ENCODE results near the gene ACTR6. TPM values are rescaled to one million over a fixed set of nuclear protein-coding genes. Genes with fewer than 3 reads are reported as not detected.
A peak's percentile ranks its signal among the peaks of the same experiment; 100 is the strongest.

The ACTR6 gene
- total and polyA plus RNA-seq, 9 of the 15 experiments (the other 6 are each of a cell fraction or from before 2014, with no cell fraction given) = 26.1 to 109 (median 70.9) TPM

DNA sequence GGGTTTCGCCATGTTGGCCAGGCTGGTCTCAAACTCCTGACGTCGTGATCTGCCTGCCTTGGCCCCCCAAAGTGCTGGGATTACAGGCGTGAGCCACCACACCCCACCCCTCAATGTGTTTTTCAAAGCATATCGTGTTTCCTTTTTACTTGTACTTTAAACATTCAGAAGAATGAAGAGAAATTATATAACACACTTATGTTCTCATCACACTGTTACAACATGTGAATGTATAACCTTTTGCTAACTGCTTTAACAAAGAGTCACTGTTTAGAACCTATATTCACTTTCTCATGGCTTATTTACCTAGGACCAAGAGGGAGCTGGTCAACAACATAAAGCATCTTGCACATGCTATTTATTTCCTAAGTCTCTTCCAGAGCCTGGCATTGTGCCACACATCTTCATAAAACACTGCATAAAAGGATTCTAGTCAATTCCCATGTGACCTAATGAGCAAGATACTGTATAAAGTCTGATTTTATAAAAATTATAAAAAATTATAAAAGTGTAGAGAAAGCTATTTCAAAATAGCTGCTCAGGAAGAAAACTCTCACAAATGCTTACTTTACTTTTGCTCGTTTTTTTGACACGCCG is 16.0 kb upstream of the ACTR6 start:
- CTCF ChIA-PET (ENCODE audit: low intra/inter-chr PET ratio) = no interaction called here
- no peak for DNase-seq (ENCODE audit: extremely low read depth in 1 of 4, low spot score in 3 of 4)
- Histone ChIP-seq H3K4me3 (no peak overlapping the region), H3K79me2 (ENCODE audit: control insufficient read depth, insufficient read depth, low read length) (no peaks in the 10 kb centered on the region), H2AFZ (ENCODE audit: low read depth, low read length) (no peak overlapping the region), H3K36me3 (ENCODE audit: control insufficient read depth, insufficient read depth, low read length) (peaks cover 3% of the 10 kb centered on the region; the same call in 1 of the 3 replicates), H3K4me2 (ENCODE audit: insufficient read depth, low read length) (no peak overlapping the region), H3K27me3 (ENCODE audit: control insufficient read depth in 2 of 2, insufficient read depth in 2 of 2, low read length in 2 of 2) (no peaks in the 10 kb centered on the region; a peak in 1 of 5 replicates), H4K20me1 (replicated peaks; ENCODE audit: control insufficient read depth, insufficient read depth, low read length) (no peaks in the 10 kb centered on the region), H3K9me3 (replicated peaks; ENCODE audit: control insufficient read depth, insufficient read depth, low read depth, low read length) (no peaks in the 10 kb centered on the region), H3K4me1 (replicated peaks in 1 of 2; ENCODE audit: control insufficient read depth in 2 of 2, insufficient read depth in 2 of 2, low read length in 2 of 2) (no peaks in the 10 kb centered on the region), H3K9me1 (ENCODE audit: control insufficient read depth, insufficient read depth, low read length) (no peaks in the 10 kb centered on the region), H3K27ac (ENCODE audit: extremely low read depth, low read depth, low read length) (no peak overlapping the region), H3K9ac (ENCODE audit: insufficient read depth in 1 of 2, low read depth in 2 of 2, low read length in 2 of 2) (no peak overlapping the region)
- 66% methylated on average over 8 of the region's 8 CpGs for WGBS (ENCODE audit: insufficient coverage, low coverage, missing lambda C conversion rate)
- no peak for FAIRE-seq
- in situ Hi-C loops (cut with MboI) (no loop called here), intact Hi-C loops (cut with micrococcal nuclease) (no loop called here)
- no TSS peak for BruUV-seq (replicated peaks)
- POLR2A ChIA-PET = no interaction called here
- TF ChIP-seq ZFPM2 (CRISPR knock-in tag; IDR thresholded peaks at IDR 0.05) = no peak
- no peak for ATAC-seq

DNA sequence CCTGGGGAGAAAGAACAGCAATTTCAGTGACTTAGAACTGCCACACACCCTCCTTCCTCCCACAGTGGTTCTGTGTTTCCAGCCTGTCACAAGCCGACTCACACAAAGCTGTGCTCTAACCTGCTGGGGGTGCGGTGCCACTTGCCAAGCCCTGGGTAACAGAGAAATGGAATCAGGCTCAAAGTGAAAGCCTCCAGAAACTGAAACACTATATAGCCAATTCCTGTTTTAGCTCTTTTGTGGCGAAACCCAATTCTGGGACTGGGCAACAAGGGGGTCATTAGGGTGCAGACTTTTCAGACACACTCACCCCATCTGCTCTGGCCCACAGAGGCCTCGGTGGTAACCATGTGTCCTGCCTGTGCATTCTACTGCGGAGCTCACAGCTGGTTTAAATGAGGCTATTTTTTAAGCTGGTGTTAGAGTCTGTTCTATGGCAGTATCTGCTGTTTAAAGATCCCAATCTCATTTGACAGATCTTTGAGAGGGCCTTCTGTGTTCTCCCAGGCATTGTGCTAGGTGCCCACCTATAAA is 15.2 kb upstream of the ACTR6 start:
- H3K27me3 ChIP-seq (ENCODE audit: control insufficient read depth in 2 of 2, insufficient read depth in 2 of 2, low read length in 2 of 2) = no peaks in the 10 kb centered on the region; a peak in 1 of 5 replicates
- H3K79me2 ChIP-seq (ENCODE audit: control insufficient read depth, insufficient read depth, low read length) = no peaks in the 10 kb centered on the region
- peak; percentile 48 for FAIRE-seq
- H3K9me1 ChIP-seq (ENCODE audit: control insufficient read depth, insufficient read depth, low read length) = no peaks in the 10 kb centered on the region
- H3K36me3 ChIP-seq (ENCODE audit: control insufficient read depth, insufficient read depth, low read length) = peaks cover 3% of the 10 kb centered on the region; the same call in 1 of the 3 replicates
- CTCF ChIA-PET (ENCODE audit: low intra/inter-chr PET ratio) = no interaction called here
- H3K4me1 ChIP-seq (replicated peaks in 1 of 2; ENCODE audit: control insufficient read depth in 2 of 2, insufficient read depth in 2 of 2, low read length in 2 of 2) = no peaks in the 10 kb centered on the region; a peak in 1 of 5 replicates
- no peak overlapping the region for H3K4me2 ChIP-seq (ENCODE audit: insufficient read depth, low read length)
- no peak overlapping the region for H2AFZ ChIP-seq (ENCODE audit: low read depth, low read length)
- H3K27ac ChIP-seq (ENCODE audit: extremely low read depth, low read depth, low read length) = no peak overlapping the region
- no peaks in the 10 kb centered on the region for H3K9me3 ChIP-seq (replicated peaks; ENCODE audit: control insufficient read depth, insufficient read depth, low read depth, low read length)
- in situ Hi-C loops (cut with MboI) = no loop called here
- TF ChIP-seq, protein P1, sequence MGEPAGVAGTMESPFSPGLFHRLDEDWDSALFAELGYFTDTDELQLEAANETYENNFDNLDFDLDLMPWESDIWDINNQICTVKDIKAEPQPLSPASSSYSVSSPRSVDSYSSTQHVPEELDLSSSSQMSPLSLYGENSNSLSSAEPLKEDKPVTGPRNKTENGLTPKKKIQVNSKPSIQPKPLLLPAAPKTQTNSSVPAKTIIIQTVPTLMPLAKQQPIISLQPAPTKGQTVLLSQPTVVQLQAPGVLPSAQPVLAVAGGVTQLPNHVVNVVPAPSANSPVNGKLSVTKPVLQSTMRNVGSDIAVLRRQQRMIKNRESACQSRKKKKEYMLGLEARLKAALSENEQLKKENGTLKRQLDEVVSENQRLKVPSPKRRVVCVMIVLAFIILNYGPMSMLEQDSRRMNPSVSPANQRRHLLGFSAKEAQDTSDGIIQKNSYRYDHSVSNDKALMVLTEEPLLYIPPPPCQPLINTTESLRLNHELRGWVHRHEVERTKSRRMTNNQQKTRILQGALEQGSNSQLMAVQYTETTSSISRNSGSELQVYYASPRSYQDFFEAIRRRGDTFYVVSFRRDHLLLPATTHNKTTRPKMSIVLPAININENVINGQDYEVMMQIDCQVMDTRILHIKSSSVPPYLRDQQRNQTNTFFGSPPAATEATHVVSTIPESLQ (CRISPR knock-in tag; IDR thresholded peaks at IDR 0.05) = no peak
- H3K4me3 ChIP-seq = no peak overlapping the region
- intact Hi-C loops (cut with micrococcal nuclease) = no loop called here
- BruUV-seq (replicated peaks) = no TSS peak
- POLR2A ChIA-PET = no interaction called here
- WGBS (ENCODE audit: insufficient coverage, low coverage, missing lambda C conversion rate) = 62% methylated on average over 5 of the region's 5 CpGs
- H3K9ac ChIP-seq (ENCODE audit: insufficient read depth in 1 of 2, low read depth in 2 of 2, low read length in 2 of 2) = no peak overlapping the region; a peak in 1 of 4 replicates
- DNase-seq (ENCODE audit: extremely low read depth in 1 of 4, low spot score in 3 of 4) = no peak
- no peak; the same call in 2 of the 3 replicates for ATAC-seq
- no peaks in the 10 kb centered on the region for H4K20me1 ChIP-seq (replicated peaks; ENCODE audit: control insufficient read depth, insufficient read depth, low read length)

Measured in K562 (cell line).